OCI-LY1 (cell line): ENCODE data around the gene CELSR1.

Source experiments
- H2AFZ ChIP-seq: fragments of 200-600 bp; sonication (generic), shearing (Covaris generic); 2 replicates; pipeline ENCODE4 v1.6.0; 2014; ENCODE audit warnings: antibody characterized with exemption, mild to moderate bottlenecking, low read length
- H3F3A ChIP-seq: fragments of 200-600 bp; sonication (generic), shearing (Covaris generic); 2 replicates; pipeline ENCODE4 v1.6.0; 2014; ENCODE audit warnings: mild to moderate bottlenecking, antibody characterized with exemption, low read length, moderate library complexity; ENCODE audit not compliant: insufficient read depth
- H3K27ac ChIP-seq: fragments of 200-600 bp; sonication (generic); 2 replicates; pipeline ENCODE4 v1.5.1; 2014; ENCODE audit warnings: low read length, mixed run types, mild to moderate bottlenecking, low read depth; ENCODE audit not compliant: poor library complexity, severe bottlenecking
- H3K27me3 ChIP-seq: fragments of 200-600 bp; sonication (generic); 2 replicates; pipeline ENCODE4 v1.6.0; 2014; ENCODE audit warnings: antibody characterized with exemption, mild to moderate bottlenecking, low read length, moderate library complexity; ENCODE audit not compliant: insufficient read depth
- H3K36me3 ChIP-seq: fragments of 200-600 bp; sonication (generic); 2 replicates; pipeline ENCODE4 v1.6.1; 2014; ENCODE audit warnings: mild to moderate bottlenecking, antibody characterized with exemption, low read length, moderate library complexity, mixed read lengths; ENCODE audit not compliant: insufficient read depth
- H3K4me1 ChIP-seq: fragments of 200-600 bp; sonication (generic); 2 replicates; pipeline ENCODE4 v1.5.1; 2014; ENCODE audit warnings: mild to moderate bottlenecking, low read length, moderate library complexity; ENCODE audit not compliant: insufficient read depth, severe bottlenecking
- H3K4me2 ChIP-seq: fragments of 200-600 bp; sonication (generic), shearing (Covaris generic); 2 replicates; pipeline ENCODE4 v1.6.1; 2014; ENCODE audit warnings: low read length
- H3K4me3 ChIP-seq: fragments of 200-600 bp; sonication (generic); 2 replicates; pipeline ENCODE4 v1.5.1; 2014; ENCODE audit warnings: low read length, low read depth, mild to moderate bottlenecking, mixed read lengths; ENCODE audit not compliant: poor library complexity, severe bottlenecking
- H3K79me2 ChIP-seq: fragments of 200-600 bp; shearing (Covaris generic); 2 replicates; pipeline ENCODE4 v1.6.1; 2016; ENCODE audit warnings: mixed run types, low read length, mixed read lengths; ENCODE audit not compliant: insufficient read depth
- H3K9ac ChIP-seq: fragments of 200-600 bp; sonication (generic), shearing (Covaris generic); 2 replicates; pipeline ENCODE4 v1.6.1; 2014; ENCODE audit warnings: mild to moderate bottlenecking, low read length, mixed read lengths
- H3K9me2 ChIP-seq: fragments of 200-600 bp; sonication (generic), shearing (Covaris generic); 2 replicates; pipeline ENCODE4 v1.6.1; 2014; ENCODE audit warnings: low read depth, mild to moderate bottlenecking, low read length, mixed read lengths
- H3K9me3 ChIP-seq: fragments of 200-600 bp; shearing (Covaris generic); 2 replicates; pipeline ENCODE4 v1.6.1; 2014; ENCODE audit warnings: low read length, mixed read lengths
- H4K20me1 ChIP-seq: fragments of 200-600 bp; sonication (generic), shearing (Covaris generic); 2 replicates; pipeline ENCODE4 v1.6.0; 2016; ENCODE audit warnings: mild to moderate bottlenecking, low read length; ENCODE audit not compliant: insufficient read depth
- CTCF ChIP-seq: fragments of 200-600 bp; sonication (generic), shearing (Covaris generic); IDR thresholded peaks from 2 replicates; pipeline ENCODE4 v1.5.1; 2017; ENCODE audit warnings: mild to moderate bottlenecking, antibody characterized with exemption, low read length, moderate library complexity, mixed read lengths
- EZH2 ChIP-seq: fragments of 200-600 bp; sonication (generic), shearing (Covaris generic); IDR thresholded peaks from 2 replicates; pipeline ENCODE4 v1.8.0; 2017; ENCODE audit warnings: borderline replicate concordance, mixed run types, mild to moderate bottlenecking, antibody characterized with exemption, low read length, moderate library complexity, mixed read lengths

The CELSR1 gene

GRCh38 chr22:46336119-46337078 is 201.0 kb downstream of the CELSR1 start:
- Histone ChIP-seq H3K79me2 (peaks cover 14% of the 10 kb centered on the region), H2AFZ (no peak overlapping the region)

DNA sequence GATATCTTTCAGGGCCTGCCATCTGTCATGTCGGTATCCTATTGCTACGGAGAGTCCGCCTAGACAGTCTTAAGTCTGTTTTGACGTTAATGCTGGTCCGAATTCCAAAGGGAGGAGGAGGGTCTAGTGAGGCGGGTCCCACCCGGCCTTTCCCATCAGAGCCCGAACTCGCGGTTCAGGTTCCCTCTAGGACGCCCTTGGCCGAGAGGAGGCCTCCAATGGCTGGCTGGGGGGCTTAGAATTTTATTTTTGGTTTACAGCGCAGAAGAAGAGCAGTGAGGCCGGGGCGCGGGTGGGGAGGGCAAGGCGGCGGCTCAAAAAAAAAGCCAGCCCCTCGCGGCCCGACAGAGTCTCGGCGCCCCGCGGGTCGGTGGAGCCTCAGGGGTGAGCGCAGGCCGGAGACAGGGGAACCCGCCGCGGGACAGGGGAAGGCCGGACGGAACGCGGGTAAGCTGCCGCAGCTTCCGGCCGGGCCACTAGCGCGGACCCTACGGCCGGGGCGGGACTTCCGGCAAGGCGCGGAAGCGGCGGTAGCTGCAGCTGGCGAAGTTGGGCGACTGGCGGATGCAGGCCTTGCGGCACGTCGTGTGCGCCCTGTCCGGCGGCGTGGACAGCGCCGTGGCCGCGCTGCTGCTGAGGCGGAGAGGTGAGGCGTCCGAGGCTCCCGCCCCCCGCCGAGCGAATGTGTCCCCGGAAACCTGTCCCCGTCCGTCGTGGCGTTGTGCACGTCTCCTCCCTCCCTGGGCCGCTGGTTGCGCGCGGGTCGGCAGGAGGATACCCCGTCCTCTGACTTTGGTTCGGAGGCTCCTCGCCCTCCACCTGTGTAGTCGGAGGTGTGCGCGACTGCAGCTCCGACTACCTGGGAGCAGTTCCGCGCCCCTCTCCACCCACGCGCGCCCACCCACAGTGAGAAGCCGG is 202.0 kb downstream of the CELSR1 start, which contains the start of gene TRMU:
TSS of gene TRMU (plus strand) at position 514 of the 918 bp plus-strand sequence. CDS start at position 565, 51 bp downstream.
- Histone ChIP-seq H3K27me3 (no peaks in the 10 kb centered on the region), H3K79me2 (peaks cover 14% of the 10 kb centered on the region), H3K9ac (peak within 1 kb of the TSS; percentile 66), H2AFZ (no peak within 1 kb of the TSS), H3K27ac (peak within 1 kb of the TSS; percentile 20), H3K4me3 (peak within 1 kb of the TSS; percentile 78), H4K20me1 (no peaks in the 10 kb centered on the region), H3K4me2 (peak within 1 kb of the TSS; percentile 84), H3K4me1 (peaks cover 17% of the 10 kb centered on the region), H3K9me2 (no peaks in the 10 kb centered on the region), H3F3A (0 out of 2 replicates have a peak, but pooled peaks cover 4% of the 10 kb centered on the region), H3K9me3 (no peaks in the 10 kb centered on the region), H3K36me3 (peaks cover 60% of the 10 kb centered on the region)
- TF ChIP-seq EZH2 (no peak), CTCF (no peak)

More at GRCh38 chr22:46336119-46337078, 201.0 kb downstream of the CELSR1 start:
- Histone ChIP-seq H3K27ac (no peak overlapping the region), H3K9me2 (no peaks in the 10 kb centered on the region), H3K4me2 (peak overlapping the region; percentile 84), H3K9me3 (no peaks in the 10 kb centered on the region), H3K4me1 (peaks cover 17% of the 10 kb centered on the region), H3K4me3 (peak overlapping the region; percentile 78), H4K20me1 (no peaks in the 10 kb centered on the region), H3K36me3 (peaks cover 59% of the 10 kb centered on the region), H3K9ac (peak overlapping the region; percentile 66), H3F3A (0 out of 2 replicates have a peak, but pooled peaks cover 4% of the 10 kb centered on the region), H3K27me3 (no peaks in the 10 kb centered on the region)
- TF ChIP-seq EZH2 (no peak), CTCF (no peak)

- Histone ChIP-seq H3K79me2 (peaks cover 5% of the 10 kb centered on the region), H3K27ac (no peak overlapping the region), H3K36me3 (peaks cover 69% of the 10 kb centered on the region), H3K4me1 (peaks cover 10% of the 10 kb centered on the region), H3K9me2 (no peaks in the 10 kb centered on the region), H2AFZ (no peak overlapping the region), H3K4me3 (no peak overlapping the region), H4K20me1 (no peaks in the 10 kb centered on the region), H3K9ac (no peak overlapping the region), H3K27me3 (no peaks in the 10 kb centered on the region), H3K9me3 (no peaks in the 10 kb centered on the region), H3K4me2 (no peak overlapping the region), H3F3A (0 out of 2 replicates have a peak, but pooled peaks cover 4% of the 10 kb centered on the region)
- TF ChIP-seq CTCF (no peak), EZH2 (no peak)
Observed at GRCh38 chr22:46331496-46331895, 205.9 kb downstream of the CELSR1 start.
